Measurements from ENCODE around the gene VSNL1.

VSNL1 gene

DNA sequence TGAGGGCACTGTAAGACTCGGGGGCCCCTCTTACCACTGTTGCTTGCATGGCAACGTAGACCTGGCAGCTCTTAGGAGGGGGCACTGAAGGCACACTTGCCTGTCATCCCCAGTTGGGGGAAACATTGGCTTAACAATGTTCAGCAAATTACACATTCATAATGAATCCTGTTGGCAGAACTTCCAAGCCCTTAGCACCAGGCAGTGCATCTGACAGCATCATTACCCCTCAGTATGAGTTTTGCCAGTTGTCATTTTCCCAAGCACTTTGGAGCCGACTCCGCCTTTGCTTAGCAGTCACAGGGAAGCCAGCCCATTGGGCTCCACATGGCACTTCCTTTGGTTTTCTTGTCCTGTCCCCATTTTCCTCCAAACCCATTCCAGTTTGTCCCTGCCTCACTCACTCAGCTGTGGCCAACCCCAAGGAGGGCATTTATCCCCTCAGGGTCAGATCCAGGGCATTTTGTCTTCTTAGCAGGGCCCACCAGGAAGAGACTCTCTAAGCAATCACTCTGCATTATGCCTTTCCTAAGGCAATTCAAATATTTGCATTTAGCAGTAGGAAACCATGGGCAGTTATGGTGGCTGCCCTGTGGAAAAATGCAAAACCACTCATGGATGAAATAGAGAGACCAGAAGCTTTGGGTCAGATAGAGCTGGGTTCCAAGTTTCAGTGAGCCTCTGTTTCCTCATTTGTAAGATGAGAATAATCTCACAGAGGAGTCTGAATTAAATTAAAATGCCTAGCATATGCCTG lies 73.9 kb downstream of the VSNL1 start:
- no peak for DNase-seq (ENCODE audit: low spot score)

- no peak for DNase-seq (ENCODE audit: low spot score)
These were observed 74.7 kb downstream of the VSNL1 start for GRCh38 chr2:17615147-17615546.

DNA sequence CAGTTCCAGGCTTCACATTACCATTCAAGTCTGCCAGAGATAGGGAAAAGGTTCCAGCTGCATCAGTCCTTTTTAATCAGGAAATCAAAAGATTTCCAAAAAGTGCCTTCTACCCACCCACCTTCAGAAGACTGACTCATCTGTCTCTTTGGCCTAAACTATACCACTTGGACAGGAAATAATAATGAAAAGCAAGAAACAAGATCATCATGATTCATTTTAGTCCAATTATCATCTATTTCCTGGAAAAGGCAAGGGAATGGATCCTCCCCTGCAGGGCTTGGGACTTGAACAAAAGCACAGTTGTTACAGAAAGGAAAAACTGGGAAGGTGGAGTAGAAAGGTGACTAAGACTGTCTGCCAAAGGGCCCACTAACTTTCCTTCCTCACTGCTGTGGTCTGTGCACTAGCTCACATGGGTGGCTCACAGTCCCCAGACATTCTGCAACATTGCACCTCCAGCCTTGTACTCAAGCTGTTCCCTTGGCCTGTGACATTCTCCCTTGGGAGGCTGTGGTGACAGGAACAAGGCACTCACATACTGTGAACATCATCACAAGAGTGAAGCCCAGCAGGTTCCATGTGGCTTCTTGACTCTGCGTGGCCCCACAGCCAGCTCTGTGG lies 75.3 kb downstream of the VSNL1 start:
- no peak for DNase-seq (ENCODE audit: low spot score)

GRCh38 chr2:17616405-17616804 lies 75.9 kb downstream of the VSNL1 start:
- DNase-seq (ENCODE audit: low spot score) = no peak

- no peak for DNase-seq (ENCODE audit: low spot score)
These were observed 77.0 kb downstream of the VSNL1 start for GRCh38 chr2:17617516-17617915.

- DNase-seq (ENCODE audit: low spot score) = no peak
These were observed 77.5 kb downstream of the VSNL1 start for GRCh38 chr2:17617955-17618354.

- no peak for DNase-seq (ENCODE audit: low spot score)
These were observed 79.8 kb downstream of the VSNL1 start for GRCh38 chr2:17620280-17620679.

DNA sequence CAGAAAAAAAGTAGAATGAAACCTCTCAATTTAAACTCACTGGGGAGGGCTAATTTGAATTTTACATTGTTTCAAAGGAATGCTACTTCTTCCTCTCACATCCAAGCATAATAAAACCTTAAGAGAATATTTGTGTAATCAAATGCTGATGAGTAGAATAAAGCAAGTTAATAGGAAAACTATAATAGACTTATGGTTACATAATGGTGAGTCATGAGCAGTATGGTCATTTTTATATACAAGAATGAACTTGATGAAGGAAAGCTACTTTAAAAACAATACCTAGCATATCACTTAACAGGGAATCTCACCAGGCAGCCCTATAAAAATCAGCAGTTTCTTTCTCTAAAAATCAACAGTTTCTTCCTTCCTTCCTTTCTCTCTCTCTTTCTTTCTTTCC lies 80.3 kb downstream of the VSNL1 start:
- no peak for DNase-seq (ENCODE audit: low spot score)

DNA sequence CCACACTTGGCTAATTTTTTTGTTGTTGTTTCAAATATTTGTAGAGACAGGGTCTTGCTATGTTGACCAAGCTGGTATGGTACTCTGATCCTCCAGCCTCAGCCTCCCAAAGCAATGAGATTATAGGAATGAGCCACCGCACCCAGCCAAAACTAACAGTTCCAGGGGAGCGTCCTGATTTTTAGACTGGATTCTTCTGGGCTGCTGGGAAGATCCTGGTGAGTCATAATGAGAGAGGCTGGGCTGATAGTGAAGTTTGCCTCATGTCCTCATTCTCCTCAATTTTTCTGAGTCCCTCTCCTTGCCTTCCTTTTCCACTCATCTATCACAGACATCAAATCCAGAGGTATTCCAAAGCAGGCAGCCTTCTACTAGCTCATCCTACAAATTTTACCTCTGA lies 81.3 kb downstream of the VSNL1 start:
- no peak for DNase-seq (ENCODE audit: low spot score)

DNA sequence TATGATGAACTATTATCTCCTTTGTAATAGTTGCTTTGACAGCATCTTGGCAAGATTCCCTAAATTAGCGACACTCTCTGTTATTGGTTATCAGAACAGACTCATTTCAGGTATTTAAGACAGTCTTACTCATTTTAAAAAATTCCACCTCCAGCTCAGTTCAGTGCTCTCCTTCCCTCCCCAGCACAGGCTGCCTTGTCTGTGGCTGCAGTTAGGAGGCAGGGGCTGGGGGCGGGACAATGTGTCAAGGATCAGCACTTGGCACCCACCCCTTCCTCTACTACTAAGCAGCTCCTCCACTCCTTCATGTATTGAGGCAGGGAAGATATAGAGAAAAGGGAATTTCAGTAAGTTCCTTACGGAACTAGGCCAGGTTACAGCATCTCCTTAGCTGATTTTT lies 85.0 kb downstream of the VSNL1 start:
- no peak for DNase-seq (ENCODE audit: low spot score)

GRCh38 chr2:17626986-17627385 lies 86.5 kb downstream of the VSNL1 start:
- DNase-seq (ENCODE audit: low spot score) = no peak

DNA sequence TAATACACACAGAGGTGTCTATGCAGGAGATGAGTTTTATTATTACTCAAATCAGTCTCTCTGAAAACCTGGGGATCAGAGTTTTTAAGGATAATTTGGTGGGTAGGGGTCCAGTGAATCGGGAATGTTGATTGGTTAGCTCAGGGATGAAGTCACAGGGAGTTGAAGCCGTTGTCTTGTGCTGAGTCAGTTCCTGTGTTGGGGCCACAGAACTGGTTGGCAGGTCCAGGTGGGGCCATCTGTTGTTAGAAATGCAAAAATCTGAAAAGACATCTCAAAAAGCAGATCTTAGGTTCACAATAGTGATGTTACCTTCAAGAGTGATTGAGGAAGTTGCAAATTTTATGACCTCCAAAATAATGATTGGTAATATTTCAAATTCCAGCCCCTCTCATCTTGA lies 86.9 kb downstream of the VSNL1 start:
- no peak for DNase-seq (ENCODE audit: low spot score)

DNA sequence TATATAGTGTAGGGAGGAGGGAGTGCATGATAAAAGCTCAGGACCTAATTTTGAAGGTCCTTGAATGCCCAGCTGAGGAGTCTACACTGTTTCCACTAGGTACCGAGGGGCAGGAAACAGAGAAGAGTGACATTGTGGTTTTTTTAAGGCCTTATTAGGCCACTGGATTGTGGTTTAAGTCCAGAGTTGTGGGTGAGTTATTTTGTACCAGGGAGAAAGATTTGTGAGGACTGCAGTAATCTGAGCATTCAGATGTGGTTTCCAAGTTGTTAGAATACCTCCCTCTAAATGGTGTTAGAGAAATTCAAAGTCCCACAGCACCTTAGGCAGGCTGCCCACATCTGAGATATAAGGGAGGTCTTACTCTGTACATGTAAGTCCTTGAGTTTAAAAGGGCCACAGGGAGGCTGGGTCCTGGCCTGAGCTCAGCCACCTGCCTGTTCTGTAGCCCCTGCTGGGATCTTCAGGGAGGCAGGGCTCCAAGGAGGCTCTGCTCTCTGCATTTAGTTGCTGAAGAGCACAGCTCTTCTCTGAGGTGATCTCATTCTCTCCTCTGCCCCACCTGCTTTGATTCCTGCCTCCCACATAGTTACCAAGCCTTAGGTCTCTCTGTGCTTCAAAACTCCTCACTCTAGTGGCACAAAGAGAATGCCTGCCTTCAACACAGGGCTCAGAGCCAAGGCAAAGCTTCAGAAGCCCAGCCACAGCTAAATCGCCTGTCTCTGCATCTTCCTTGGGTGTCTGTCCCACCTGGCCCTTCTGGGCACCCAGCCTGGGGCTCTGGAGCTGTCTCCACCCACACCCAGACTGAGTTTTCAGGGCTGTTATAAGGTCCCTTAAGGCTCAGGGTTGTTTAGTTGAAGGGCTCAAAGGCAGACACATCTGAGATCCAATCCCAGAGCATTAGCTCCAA lies 88.1 kb downstream of the VSNL1 start:
- DNase-seq (ENCODE audit: low spot score) = no peak

- DNase-seq (ENCODE audit: low spot score) = no peak
These were observed 89.6 kb downstream of the VSNL1 start for GRCh38 chr2:17630089-17630488.

- DNase-seq (ENCODE audit: low spot score) = no peak
These were observed 94.5 kb downstream of the VSNL1 start for GRCh38 chr2:17634997-17635396.

DNA sequence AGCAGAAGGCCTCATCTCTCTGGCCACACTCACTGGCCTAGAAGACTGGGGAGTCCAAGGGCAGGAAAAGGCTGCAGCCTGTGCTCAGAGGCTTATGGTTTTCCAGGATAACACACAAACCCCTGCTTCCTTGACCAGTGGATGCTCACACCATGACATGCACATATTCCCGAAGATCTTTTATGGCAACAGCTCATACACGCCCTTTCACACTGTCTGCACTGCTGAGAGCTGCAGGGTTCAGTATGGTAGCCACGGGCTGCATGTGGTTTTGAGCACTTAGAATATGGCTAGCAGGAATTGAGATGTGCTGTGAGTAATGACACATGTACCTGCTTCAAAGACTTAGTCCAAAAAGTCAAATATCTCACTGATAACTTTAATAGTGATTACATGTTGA lies 95.8 kb downstream of the VSNL1 start:
- no peak for DNase-seq (ENCODE audit: low spot score)

GRCh38 chr2:17637131-17637906 lies 96.8 kb downstream of the VSNL1 start:
- no peak for DNase-seq (ENCODE audit: low spot score)

DNA sequence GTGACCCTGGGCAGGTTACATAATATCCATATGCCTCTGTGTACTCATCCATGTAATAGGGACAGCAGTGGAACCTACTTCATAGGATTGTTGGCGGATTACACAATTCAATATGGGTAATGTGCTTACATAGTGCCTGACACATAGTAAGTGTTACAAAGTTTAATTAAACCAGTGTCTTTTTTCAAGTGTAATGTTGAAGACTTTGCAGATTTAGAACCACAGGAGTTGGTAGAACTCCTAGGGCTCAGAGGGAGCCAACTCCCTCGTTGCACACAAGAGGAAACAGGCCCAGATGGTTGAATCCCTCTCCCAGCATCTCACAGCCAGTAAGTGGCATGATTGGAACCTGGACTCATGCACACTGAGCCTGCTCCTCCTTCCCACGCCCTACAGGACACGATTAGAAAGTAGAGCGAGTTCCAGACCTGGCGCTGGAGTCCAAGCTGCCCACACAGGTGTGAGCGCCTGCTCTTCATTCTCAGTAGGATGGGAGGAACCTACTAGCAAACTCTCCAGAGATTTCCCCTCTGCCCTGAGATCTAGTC lies 97.8 kb downstream of the VSNL1 start:
- no peak for DNase-seq (ENCODE audit: low spot score)

DNA sequence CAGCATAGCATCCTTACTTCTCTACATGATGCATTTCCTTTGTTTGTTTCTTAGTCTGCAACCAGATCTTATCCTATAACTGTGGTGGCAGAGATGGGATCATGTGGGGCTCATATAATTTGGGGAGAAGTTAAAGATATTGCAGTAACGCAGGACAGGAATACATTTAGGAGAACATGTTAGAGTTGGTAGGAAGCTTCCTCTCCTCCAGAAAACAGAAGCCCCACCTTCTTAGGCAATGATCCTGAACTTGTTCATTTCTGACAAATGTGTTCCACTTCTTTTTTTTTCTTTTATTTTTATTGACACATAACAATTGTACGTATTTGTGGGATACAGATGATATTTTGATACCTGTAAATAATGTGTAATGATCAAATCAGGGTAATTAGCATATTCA lies 99.9 kb downstream of the VSNL1 start:
- DNase-seq (ENCODE audit: low spot score) = no peak

DNA sequence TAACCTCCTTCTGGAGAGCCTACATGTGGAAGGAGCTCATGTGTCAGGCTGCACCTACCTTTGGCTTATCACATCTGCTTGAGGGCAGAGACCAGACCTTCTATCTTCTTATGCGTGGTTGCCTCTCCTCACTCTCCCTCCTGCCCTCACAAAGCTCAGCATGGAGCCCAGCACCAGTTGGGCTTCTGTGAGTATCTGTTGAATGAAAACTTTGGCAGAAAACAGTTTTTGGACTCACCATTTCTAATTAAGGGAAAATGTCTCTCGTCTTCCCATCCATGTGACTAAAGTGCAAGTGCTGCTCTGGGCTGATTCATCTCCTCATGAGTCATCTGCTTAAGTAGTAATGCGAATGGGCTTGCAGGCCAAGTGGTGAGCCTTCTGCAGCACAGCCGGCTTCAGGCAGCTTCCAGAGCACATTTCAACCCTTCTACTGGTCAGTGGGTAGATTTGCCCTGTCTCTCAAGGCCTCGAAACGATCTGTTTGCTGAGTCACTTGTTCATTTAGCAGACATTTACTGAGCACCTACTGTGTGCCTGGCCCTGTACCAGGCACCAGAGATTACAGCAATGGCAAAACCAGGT lies 102.6 kb downstream of the VSNL1 start:
- peak; percentile 54 for DNase-seq (ENCODE audit: low spot score)

DNA sequence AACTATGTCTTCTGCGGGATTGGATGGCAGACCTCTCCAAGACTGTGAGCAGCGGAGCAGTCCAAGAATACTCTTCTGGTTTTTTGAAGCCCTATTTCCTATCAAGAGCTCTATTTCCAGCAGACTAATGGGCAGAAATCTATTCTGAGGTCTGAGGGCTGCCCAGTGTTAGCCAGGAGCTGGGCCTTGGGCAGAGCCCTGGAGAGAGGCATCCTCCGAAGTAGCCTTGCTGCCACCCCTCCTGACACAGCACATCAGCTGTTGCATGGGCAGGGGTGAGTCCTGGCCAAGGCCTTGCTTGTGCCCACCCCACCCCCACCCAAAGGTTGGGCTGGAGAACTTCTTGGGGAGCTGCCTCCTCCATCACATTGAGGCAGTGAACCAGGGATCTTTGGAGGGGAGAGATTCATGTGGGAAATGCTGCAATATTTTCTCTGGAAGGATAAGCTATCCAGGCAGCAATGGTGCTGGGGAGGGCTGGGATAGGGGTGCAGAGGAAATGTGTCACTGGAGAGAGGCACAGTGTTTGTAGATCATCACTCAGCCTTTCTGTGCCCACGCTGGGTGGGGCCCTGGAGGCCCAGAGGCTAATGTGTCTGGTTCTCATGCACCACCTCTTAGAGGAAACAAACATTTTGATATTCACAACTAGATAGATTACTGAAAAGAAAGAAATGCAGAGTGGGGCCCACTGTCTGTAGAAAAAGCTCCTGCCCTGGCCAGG lies 104.7 kb downstream of the VSNL1 start:
- DNase-seq (ENCODE audit: low spot score) = no peak
